HG03460 (cell line): ENCODE results near the gene UBP1.
"Not testable (repeated sequence)": the region's sequence is repeated elsewhere in the genome, so short reads cannot be mapped to it uniquely, and the experiment has no call there.

Source experiments
- ATAC-seq: cut with Tn5 transposase; IDR thresholded peaks from one replicate; pipeline ENCODE4 v1.9.1; 2021; ENCODE audit not compliant: unreplicated experiment

Gene UBP1

DNA sequence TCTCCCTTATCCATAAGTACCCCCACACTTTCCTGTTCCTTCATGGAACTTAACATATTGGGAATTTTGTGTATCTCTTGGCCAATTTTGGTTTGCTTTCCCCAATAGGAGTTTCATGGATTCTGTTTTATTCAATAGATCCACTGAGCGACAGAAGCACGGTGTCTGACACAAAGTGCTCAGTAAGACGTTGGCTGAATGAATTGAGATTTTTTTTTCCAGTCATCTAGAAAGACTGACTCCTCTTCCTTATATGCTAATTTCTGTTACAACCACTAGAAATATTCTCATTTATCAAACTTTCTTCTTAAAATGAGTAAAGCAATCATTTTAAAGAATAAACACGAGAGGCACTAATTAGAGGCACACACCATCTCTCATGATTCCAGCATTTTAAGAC lies 48.1 kb downstream of the UBP1 start:
- ATAC-seq: no peak

DNA sequence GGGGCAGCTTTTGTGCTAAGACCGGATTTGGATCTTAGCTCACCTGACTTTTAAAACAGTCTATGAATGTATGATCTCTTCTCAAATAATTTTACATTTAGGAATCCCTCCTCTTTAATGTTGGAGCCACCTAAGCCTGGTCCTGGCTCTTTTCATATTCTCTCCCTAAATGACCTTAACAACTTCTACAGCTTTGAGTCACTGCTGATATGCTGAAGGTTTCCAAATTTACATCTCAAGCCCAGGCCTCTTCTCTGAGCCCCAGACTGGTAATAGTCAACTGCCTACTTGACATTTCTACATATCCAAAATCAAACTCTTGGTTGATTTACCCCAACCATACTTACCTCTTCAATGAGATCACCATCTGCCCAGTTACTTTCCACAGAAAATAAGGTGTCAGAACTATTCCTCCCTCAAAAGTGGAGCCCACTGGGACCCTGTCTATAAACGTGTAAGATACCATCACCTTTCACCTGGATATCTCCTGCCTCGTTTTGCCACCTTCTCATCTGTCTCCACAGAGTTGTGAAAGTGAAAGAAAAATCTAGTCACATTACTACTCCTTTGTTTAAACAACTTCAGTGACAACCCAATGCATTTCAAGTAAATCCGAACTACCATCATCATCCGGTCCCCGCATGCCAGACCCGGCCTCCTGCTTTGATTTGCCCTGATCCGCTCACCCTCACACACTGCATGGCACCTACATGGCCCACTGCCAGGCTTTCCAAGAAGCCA lies 48.8 kb downstream of the UBP1 start:
- no peak for ATAC-seq

DNA sequence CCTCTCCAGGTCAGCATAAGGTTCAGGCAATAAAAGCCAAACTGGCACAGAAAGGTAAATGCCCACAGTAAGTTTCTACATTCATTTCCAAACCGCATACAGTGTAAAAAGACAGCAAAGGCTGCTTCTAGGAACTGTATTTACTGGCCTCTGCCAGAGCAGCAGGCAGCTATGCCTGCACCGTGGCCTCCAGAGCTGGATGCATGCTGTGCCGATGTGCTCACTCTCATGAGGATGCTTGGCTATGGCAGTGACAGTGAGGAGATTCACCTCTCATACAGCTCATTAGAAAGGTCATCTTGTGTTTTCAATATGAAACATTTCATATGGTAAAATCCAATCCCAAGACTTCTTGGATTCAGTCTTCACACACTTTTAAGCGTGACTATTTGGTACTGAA lies 50.3 kb downstream of the UBP1 start:
- ATAC-seq: no peak

GRCh38 chr3:33388374-33389100 lies 51.7 kb downstream of the UBP1 start:
- no peak for ATAC-seq

DNA sequence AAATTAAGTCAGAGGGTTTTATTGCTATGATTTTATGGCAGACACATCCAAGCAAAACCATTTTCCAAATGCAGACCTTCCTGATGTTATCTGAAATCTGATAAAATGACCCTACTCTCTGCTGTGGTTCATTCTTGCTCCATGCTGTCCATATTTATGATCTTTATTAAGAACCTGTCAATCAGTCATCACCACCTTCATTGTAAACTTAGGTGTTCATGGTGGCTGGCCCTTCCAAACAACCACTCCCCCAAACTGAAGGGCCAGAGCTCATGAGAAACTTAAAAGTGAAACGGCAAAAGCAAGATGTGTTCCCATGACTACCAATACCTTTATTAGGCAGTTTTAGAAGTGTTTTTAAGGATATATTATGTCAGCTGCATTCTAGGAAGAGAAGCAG lies 53.6 kb downstream of the UBP1 start:
- no peak for ATAC-seq

DNA sequence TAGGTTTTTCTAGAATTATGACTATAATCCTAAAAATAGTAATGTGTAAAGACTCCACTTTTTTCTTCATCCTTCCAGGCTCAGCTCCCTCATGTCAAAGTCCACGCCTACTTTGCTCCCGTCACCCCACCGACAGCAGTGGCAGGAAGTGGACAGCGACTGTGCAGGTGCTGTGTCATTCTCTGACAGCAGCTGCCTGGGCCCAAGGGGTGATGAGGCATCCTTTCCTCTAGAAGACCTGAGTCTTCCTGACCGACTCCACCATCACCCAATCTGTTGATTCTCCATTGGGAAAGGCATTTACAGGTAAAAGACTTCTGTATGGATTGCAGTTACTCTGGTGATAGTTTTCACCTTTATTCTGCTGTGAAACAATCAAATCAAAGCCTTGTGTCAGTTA lies 54.8 kb downstream of the UBP1 start:
- peak; percentile 55 for ATAC-seq

GRCh38 chr3:33383951-33384350 lies 56.3 kb downstream of the UBP1 start:
- no peak for ATAC-seq

GRCh38 chr3:33380653-33381052 lies 59.6 kb downstream of the UBP1 start:
- ATAC-seq: no peak

DNA sequence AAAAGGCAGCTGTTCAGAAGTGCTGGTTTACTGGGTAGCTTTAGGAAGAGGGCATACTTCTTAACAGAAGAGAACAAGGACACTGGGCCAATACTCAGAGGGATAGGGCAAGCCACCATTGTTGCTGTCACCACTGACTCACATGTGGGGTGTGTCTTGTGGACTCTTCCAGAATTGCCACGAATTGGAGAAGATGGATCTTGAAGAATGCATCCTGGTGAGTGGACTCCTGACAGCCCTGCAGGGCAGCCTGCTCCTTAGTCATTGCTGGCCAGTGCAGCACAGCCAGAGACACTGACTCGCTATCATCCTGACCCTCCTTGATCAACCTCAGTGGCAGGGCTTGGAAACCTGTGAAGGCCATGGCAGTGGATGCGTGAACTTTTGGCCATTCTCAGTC lies 62.3 kb downstream of the UBP1 start:
- no peak for ATAC-seq

- no peak for ATAC-seq
These were observed 62.7 kb downstream of the UBP1 start for GRCh38 chr3:33377489-33377888.

- ATAC-seq: no peak
These were observed 67.1 kb downstream of the UBP1 start for GRCh38 chr3:33373082-33373437.

GRCh38 chr3:33372218-33373081 lies 67.8 kb downstream of the UBP1 start:
- peak; percentile 51 for ATAC-seq

GRCh38 chr3:33364531-33365128 lies 75.6 kb downstream of the UBP1 start:
- ATAC-seq: no peak

DNA sequence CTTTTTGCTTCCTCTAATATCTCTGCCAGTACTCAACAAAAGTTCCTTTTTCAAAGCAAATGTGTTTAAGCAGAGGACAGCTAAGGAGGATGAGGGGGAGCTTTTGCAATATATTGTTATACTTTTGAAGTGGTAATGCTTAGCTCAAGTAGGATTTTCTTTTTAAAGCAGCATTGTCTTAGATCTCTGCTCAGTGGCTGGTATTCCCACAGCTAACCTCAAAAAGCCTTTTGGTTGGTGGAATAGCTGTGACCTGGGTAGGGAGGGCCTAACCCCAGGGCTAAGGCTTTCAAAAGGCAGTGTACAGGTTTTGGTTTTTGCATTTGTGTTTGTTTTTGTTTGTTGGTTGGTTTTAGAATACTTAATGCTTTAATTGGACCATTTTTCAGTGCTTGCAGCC lies 76.1 kb downstream of the UBP1 start:
- no peak for ATAC-seq

- ATAC-seq: no peak
These were observed 76.9 kb downstream of the UBP1 start for GRCh38 chr3:33363113-33363800.

GRCh38 chr3:33360136-33360825 lies 79.9 kb downstream of the UBP1 start:
- no peak for ATAC-seq

DNA sequence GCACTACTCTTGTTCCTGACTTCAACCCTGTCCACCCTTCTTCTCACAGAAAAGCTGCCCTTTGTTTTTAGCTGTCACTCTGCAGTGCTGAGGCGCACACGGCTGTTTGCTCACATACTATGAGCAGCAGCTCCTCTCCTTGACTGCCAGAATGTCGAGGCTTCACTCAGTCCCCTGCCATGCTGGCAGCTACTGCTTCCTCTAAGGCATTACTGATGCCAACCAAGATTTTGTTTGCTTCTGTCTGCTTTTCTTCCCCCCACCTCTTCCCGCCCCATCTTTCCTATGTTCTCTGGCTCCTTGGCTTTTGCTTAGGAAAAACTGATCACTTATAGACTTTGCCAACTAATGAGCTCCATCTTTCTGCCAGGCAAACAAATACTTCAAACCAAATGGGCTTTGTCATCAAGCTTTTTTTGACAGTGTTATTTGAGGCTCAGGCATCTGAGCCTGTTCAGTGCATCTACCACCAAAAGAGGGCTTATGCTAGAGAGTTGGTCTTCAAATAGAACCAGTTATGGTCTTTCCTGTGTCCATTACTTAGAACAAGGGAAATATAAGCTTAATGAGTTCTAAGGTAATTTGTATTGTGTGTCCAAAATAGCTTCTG lies 81.9 kb downstream of the UBP1 start:
- no peak for ATAC-seq

- ATAC-seq: no peak
These were observed 84.6 kb downstream of the UBP1 start for GRCh38 chr3:33355611-33356010.

DNA sequence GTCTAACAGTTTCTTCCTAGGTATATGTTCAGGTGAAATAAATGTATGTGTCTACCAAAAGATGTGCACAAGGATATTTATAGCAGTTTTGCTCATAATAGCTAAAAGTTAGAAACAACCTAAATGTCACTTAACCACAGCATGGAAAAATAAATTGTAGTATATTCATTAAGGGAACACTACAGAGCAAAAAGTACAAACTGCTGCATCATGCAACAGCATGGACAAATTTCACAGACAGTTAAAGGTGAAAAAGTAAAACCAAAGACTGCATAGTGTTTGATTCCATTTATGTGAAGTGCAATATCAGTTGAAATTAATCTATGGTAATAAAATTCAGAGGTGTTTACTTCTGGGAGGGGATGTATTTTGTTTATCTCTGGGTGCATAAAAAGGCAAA lies 100.4 kb downstream of the UBP1 start:
- no peak for ATAC-seq

GRCh38 chr3:33338936-33339465 lies 101.2 kb downstream of the UBP1 start:
- ATAC-seq: not testable (repeated sequence)
